NB4 (cell line): ENCODE measurements around the gene MAGI2.

Experiments used
- MAX ChIP-seq: IDR thresholded peaks from 2 replicates; pipeline ENCODE4 v1.6.1; 2011; ENCODE audit warnings: low read depth, low read length
- POLR2A ChIP-seq: IDR thresholded peaks from 2 replicates; pipeline ENCODE4 v1.6.1; 2011; ENCODE audit warnings: mild to moderate bottlenecking; ENCODE audit not compliant: insufficient read length; ENCODE audit errors: extremely low read depth
- TF ChIP-seq, protein P1 (sequence below): IDR thresholded peaks from one replicate; pipeline ENCODE4 v1.5.1; 2012; ENCODE audit warnings: low read depth, low read length

DNA sequence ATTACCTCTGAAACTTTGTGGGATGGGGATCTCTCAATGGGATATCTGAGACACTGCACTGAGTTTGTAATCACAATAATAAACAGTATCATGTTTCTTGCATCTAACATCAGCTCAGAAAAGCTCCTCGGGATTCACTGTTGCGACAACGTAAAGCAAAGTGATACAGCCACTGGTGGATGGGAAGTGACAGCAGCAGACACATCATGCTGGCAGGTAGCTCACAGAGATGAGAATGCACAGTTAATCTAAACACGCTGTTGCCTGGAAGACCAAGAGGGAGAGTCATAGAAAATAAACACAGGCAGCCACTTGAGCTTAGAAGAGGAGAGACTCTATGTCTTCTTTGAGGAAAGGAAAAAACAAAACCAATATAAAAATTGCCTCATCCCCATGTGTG is 513.8 kb downstream of the MAGI2 start:
- TF ChIP-seq, protein P1, sequence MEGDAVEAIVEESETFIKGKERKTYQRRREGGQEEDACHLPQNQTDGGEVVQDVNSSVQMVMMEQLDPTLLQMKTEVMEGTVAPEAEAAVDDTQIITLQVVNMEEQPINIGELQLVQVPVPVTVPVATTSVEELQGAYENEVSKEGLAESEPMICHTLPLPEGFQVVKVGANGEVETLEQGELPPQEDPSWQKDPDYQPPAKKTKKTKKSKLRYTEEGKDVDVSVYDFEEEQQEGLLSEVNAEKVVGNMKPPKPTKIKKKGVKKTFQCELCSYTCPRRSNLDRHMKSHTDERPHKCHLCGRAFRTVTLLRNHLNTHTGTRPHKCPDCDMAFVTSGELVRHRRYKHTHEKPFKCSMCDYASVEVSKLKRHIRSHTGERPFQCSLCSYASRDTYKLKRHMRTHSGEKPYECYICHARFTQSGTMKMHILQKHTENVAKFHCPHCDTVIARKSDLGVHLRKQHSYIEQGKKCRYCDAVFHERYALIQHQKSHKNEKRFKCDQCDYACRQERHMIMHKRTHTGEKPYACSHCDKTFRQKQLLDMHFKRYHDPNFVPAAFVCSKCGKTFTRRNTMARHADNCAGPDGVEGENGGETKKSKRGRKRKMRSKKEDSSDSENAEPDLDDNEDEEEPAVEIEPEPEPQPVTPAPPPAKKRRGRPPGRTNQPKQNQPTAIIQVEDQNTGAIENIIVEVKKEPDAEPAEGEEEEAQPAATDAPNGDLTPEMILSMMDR: no peak
- TF ChIP-seq POLR2A (no peak), MAX (no peak)
